Panc1 (cell line): ENCODE data around the gene TMOD3. TPM values are rescaled to one million over a fixed set of nuclear protein-coding genes. Genes with fewer than 3 reads are reported as not detected.

Source experiments
- ATAC-seq: fragments of 200-7000 bp; cut with Tn5 transposase; 2 replicates; pipeline ENCODE4 v1.9.1; 2020; ENCODE audit warnings: mild to moderate bottlenecking, moderate library complexity
- BruUV-seq: library from RNA; stranded (reverse); fragments of 400-500 nt; replicated peaks from 2 replicates; lab custom pipeline; 2021; lab: Mats Ljungman, UMichigan
- CTCF ChIA-PET: fragments of 300-600 bp; sonication (Branson Sonifier 250); formaldehyde crosslinking; loops from one replicate; lab custom pipeline; 2022; ENCODE audit warnings: antibody characterized with exemption; lab: Charles Lee
- POLR2A ChIA-PET: fragments of 300-600 bp; sonication (Branson Sonifier 250); formaldehyde crosslinking; loops from one replicate; lab custom pipeline; 2022; ENCODE audit warnings: antibody characterized with exemption; lab: Charles Lee
- DNase-seq: peaks from one replicate; pipeline ENCODE4 v3.0.0-alpha.2; 2010; ENCODE audit warnings: low read depth, low spot score
- H3K27ac ChIP-seq: 2 replicates; pipeline ENCODE4 v1.5.1; 2011; ENCODE audit warnings: mild to moderate bottlenecking, low read length, inconsistent platforms
- H3K27me3 ChIP-seq: fragments of 200-500 bp; sonication (Bioruptor generic); 2 replicates; pipeline ENCODE4 v1.6.0; 2014; ENCODE audit warnings: low read length, inconsistent platforms; ENCODE audit not compliant: control insufficient read depth, insufficient read depth
- H3K36me3 ChIP-seq: fragments of 200-500 bp; sonication (Bioruptor generic); 2 replicates; pipeline ENCODE4 v1.5.1; 2014; ENCODE audit warnings: inconsistent platforms, mild to moderate bottlenecking, low read length, moderate library complexity; ENCODE audit not compliant: control insufficient read depth, insufficient read depth
- H3K4me1 ChIP-seq: 2 replicates; pipeline ENCODE4 v1.5.1; 2011; ENCODE audit warnings: inconsistent platforms, mild to moderate bottlenecking, low read length, moderate library complexity; ENCODE audit not compliant: control insufficient read depth, insufficient read depth
- H3K4me3 ChIP-seq, 2 experiments: 2 replicates each; pipeline ENCODE4 v1.5.1; 2011 to 2012; ENCODE audit warnings: low read depth in 2 of 2, low read length in 2 of 2, mild to moderate bottlenecking in 2 of 2, inconsistent platforms in 1 of 2, moderate library complexity in 1 of 2
- H3K9me3 ChIP-seq: fragments of 200-500 bp; sonication (Bioruptor generic); 2 replicates; pipeline ENCODE4 v1.5.1; 2014; ENCODE audit warnings: low read depth, mild to moderate bottlenecking, inconsistent platforms, low read length, moderate library complexity; ENCODE audit not compliant: control insufficient read depth, insufficient read depth
- CTCF ChIP-seq: fragments of 450-650 bp; IDR thresholded peaks from 2 replicates; pipeline ENCODE4 v1.5.1; 2017; ENCODE audit warnings: mild to moderate bottlenecking
- POLR2AphosphoS5 ChIP-seq: IDR thresholded peaks from 2 replicates; pipeline ENCODE4 v1.6.1; 2012; ENCODE audit warnings: mild to moderate bottlenecking, low read depth, low read length, moderate library complexity
- REST ChIP-seq, 2 experiments: IDR thresholded peaks; 2 replicates each; pipeline ENCODE4 v1.6.1; 2011 to 2012; ENCODE audit warnings: low read depth in 2 of 2, control low read depth in 1 of 2, low read length in 1 of 2, mild to moderate bottlenecking in 1 of 2, moderate library complexity in 1 of 2; ENCODE audit not compliant: insufficient read depth in 1 of 2
- SIN3A ChIP-seq: IDR thresholded peaks from 2 replicates; pipeline ENCODE4 v1.6.1; 2012; ENCODE audit warnings: low read depth, mild to moderate bottlenecking, low read length, moderate library complexity, borderline replicate concordance; ENCODE audit not compliant: insufficient read depth
- TCF7L2 ChIP-seq: IDR thresholded peaks from 2 replicates; pipeline ENCODE4 v1.6.1; 2011; ENCODE audit warnings: mild to moderate bottlenecking, low read depth, low read length, inconsistent platforms
- in situ Hi-C: cut with HindIII; loops from 2 replicates; pipeline ENCODE4 v1.10.0; 2016; ENCODE audit warnings: low sequenced_read_pairs, low pct_unique_long_range_greater_than_20kb
- intact Hi-C: fragments of 100-400 bp; cut with micrococcal nuclease; formaldehyde crosslinking; loops from one replicate; pipeline ENCODE4 v1.10.0; 2022; ENCODE audit not compliant: unreplicated experiment
- total RNA-seq: library from RNA; stranded (reverse); gene quantifications from one replicate; pipeline ENCODE4 v1.2.1, GENCODE V29; 2021; ENCODE audit not compliant: unreplicated experiment

TMOD3 gene
- total RNA-seq, 1 experiment from 2014 or later = 53.4 TPM

- in situ Hi-C loops = no loop called here
- no peak overlapping the region for H3K4me3 ChIP-seq
- H3K27me3 ChIP-seq = no peaks in the 10 kb centered on the region
- intact Hi-C loops = no loop called here
- H3K27ac ChIP-seq = no peak overlapping the region
- no peaks in the 10 kb centered on the region for H3K36me3 ChIP-seq
- CTCF ChIA-PET = no interaction called here
- DNase-seq (no peak), ATAC-seq (no peak)
- H3K4me1 ChIP-seq = no peaks in the 10 kb centered on the region
- TF ChIP-seq SIN3A (no peak), REST (IDR thresholded peaks at IDR 0.05; ENCODE audit: insufficient read depth in 1 of 2, low read depth in 2 of 2, low read length in 1 of 2) (no peak), POLR2AphosphoS5 (no peak), CTCF (no peak), TCF7L2 (no peak)
- H3K9me3 ChIP-seq = no peaks in the 10 kb centered on the region; the same call in 1 of the 2 replicates
- BruUV-seq = no TSS peak
- POLR2A ChIA-PET = no interaction called here
Observed at GRCh38 chr15:51781506-51781905, 47.9 kb upstream of the TMOD3 start.

DNA sequence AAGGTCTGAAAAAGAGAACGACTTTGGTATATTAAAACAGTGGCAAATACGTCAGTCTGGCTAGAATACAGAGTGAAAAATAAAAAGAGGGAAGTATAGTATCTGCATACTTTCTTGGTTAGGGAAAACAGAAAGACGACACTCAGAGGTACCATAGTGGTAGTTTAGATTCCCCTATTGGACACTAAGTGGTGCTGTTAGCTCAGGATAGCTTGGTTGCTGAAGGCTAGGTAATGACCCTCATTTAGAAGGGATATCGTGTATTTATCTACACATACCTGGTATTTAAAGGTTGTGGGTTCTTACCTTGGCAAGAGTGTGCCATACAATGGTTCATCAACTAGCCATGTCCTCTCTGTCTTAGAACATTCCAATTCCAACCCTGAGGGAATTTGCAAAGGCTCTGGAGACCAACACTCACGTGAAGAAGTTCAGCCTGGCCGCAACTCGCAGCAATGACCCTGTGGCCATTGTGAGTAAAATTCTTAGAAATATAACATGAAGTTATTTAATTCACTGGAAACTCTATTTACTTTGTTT is 47.0 kb upstream of the TMOD3 start:
- H3K4me1 ChIP-seq = no peaks in the 10 kb centered on the region
- peak; percentile 68; the same call in 1 of the 2 replicates for ATAC-seq
- H3K27ac ChIP-seq = no peak overlapping the region
- no peak for TF ChIP-seq REST (IDR thresholded peaks at IDR 0.05; ENCODE audit: insufficient read depth in 1 of 2, low read depth in 2 of 2, low read length in 1 of 2)
- peak; percentile 48; the same call in 1 of the 2 replicates for TF ChIP-seq CTCF
- POLR2A ChIA-PET = interaction anchor here (0.5 kb wide), 1 partner anchor 94 kb away, joined by 4 read pairs; no protein-coding TSS in a partner anchor
- no peak overlapping the region for H3K4me3 ChIP-seq
- H3K9me3 ChIP-seq = no peaks in the 10 kb centered on the region; the same call in 1 of the 2 replicates
- in situ Hi-C loops = no loop called here
- CTCF ChIA-PET = interaction anchor here (0.5 kb wide), 1 partner anchor 164 kb away, joined by 3 read pairs; no protein-coding TSS in a partner anchor
- no peaks in the 10 kb centered on the region for H3K36me3 ChIP-seq
- intact Hi-C loops = no loop called here
- DNase-seq = no peak
- BruUV-seq = no TSS peak
- H3K27me3 ChIP-seq = no peaks in the 10 kb centered on the region
